Inflammatory macrophage (primary cell): ENCODE data around the gene BCO1.

Experiments used
- DNase-seq, 2 donors: peaks; one replicate each; pipeline ENCODE4 v3.0.0-alpha.2; 2020 to 2022
- total RNA-seq, 18 experiments: gene quantifications; one replicate each; lab custom pipeline; 2026; ENCODE audit warnings: mixed read lengths in 6 of 18, inconsistent platforms in 2 of 18; lab: John Stamatoyannopoulos, UW

Gene BCO1
- 0 to 0.10 (median 0) reads per million in 18 experiments for total RNA-seq

- no peak for DNase-seq
Measured at GRCh38 chr16:81238296-81239011, at the start of gene BCO1. Gene BCO1 (plus strand): TSS chr16:81238689. CDS start chr16:81238909, 220 bp downstream.

DNA sequence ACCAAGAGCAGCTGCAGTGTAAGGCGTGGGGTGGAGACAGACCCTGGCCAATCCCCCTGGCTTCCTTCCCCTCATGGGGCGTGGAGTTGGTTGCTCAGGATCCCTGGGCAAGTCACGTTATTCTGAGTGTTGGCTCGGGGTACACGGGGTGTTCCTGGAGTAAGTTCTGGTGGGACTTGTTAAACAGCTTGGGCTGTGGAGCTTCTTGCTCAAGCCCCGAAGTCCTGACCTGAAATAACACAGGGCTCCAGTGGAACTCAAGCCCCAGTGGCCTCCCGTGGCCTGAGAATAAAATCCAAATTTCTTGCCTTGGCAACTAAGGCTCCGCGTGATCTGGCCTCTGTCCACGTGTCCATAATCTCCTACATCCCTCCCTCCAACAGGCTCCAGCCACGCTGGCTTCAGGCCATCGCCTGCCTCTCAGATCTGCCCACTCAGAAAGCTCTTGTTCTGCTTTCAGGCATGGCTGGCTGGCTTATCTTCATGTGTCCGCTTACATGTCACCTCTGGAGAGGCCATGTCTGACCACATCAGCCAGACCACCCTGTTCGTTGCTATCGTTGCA, 49.3 kb upstream of the BCO1 start:
- no peak for DNase-seq

DNA sequence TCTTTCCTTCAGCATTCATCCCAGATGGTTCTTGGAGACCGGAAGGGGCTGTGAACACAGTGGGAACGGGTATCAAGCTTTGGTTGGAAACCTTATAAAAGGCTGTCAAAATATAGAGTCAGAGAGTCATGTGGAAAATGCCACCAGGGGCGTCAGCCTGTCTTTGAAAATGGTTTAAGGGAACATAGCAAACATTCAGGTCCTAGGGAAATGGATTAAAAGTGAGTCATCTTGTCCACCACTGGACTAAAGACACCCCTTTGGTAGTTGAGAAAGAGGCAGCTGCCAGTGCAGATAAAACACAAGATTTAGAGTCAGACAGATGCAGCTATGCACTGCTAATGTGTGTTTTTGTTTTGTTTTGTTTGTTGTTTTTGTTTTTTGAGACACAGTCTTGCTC, 47.8 kb upstream of the BCO1 start:
- DNase-seq = no peak

- no peak for DNase-seq
Measured at GRCh38 chr16:81195885-81196534, 42.5 kb upstream of the BCO1 start.

GRCh38 chr16:81198635-81199034, 39.9 kb upstream of the BCO1 start:
- peak in 1 of 2 donors; percentile 5 for DNase-seq

GRCh38 chr16:81201267-81201666, 37.2 kb upstream of the BCO1 start:
- no peak for DNase-seq

- DNase-seq = peak; percentile 30 to 60
Measured at GRCh38 chr16:81204798-81205680, 33.5 kb upstream of the BCO1 start.

DNA sequence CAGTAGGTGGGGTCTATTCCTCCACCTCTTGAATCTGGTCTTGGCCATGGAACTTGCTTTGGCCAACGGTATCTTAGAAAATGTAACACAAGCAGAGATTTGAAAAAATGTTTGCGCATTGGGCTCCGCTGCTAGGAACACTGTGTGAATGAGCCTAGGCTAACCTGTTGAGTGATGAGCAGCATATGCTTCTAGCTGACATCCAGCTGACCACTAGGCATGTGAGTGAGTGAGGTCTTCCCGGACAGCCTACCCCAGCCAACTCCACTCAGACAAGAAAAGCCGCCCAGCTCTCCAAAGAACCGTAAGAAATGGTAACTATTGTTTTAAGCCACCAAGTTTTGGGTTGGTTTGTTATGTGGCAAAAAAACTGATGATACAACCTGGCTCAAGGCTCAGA, 31.4 kb upstream of the BCO1 start:
- no peak for DNase-seq

DNA sequence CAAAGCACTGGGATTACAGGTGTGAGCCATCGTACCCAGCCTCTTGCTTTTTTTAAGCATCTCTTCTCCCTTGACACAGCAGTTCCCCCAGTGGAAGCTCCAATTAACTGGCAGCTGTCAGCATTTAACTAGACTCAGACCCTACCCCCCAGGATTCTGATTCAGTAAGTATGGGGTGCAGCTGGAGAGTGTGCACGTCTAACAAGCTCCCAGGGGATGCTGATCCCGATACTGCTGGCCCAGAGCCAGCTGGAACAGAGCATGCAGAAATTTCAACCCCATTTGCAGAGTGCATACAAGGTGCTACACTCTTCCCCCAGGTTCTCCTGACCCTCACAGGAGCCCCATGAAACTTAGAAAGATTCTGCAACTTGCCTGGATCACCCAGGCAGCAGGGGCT, 27.7 kb upstream of the BCO1 start:
- no peak for DNase-seq

GRCh38 chr16:81212830-81213465, 25.5 kb upstream of the BCO1 start:
- no peak for DNase-seq

GRCh38 chr16:81214745-81215166, 23.7 kb upstream of the BCO1 start:
- DNase-seq = no peak

DNA sequence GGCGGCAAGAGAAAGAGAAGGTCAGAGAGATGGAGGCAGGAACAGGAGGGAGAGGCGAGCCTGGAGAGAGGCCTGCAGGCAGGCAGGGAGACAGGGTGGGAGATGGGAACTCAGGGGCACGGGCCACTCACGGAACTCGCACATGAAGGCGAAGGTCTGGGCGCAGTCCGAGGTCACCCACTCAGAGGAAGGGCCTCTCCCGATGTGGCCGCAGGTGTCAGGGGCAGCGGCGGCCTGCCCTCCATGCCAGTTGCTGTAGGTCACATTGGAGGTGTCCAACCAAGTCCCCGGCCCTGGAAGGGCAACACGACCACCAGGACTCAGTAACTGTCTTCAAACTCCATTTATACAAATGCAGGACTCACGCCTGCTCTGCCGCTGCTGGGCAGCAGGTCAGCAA, 22.4 kb upstream of the BCO1 start:
- no peak for DNase-seq

DNA sequence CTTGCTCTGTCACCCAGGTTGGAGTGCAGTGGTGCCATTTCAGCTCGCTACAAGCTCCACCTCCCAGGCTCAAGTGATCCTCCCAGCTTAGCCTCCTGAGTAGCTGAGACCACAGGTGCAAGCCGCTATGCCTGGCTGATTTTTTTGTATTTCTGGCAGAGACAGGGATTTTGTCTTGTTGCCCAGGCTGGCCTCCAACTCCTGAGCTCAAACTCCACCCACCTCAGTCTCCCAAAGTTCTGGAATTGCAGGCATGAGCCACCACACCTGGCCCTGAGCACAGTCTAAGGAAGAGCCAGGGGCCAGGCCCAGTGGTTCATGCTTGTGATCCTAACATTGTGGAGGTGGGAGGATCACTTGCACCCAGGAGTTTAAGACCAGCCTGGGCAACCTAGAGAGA, 21.8 kb upstream of the BCO1 start:
- DNase-seq = no peak

- no peak for DNase-seq
Measured at GRCh38 chr16:81219151-81219550, 19.3 kb upstream of the BCO1 start.

- DNase-seq = no peak
Measured at GRCh38 chr16:81220349-81220748, 18.1 kb upstream of the BCO1 start.

- no peak for DNase-seq
Measured at GRCh38 chr16:81221731-81222130, 16.8 kb upstream of the BCO1 start.

DNA sequence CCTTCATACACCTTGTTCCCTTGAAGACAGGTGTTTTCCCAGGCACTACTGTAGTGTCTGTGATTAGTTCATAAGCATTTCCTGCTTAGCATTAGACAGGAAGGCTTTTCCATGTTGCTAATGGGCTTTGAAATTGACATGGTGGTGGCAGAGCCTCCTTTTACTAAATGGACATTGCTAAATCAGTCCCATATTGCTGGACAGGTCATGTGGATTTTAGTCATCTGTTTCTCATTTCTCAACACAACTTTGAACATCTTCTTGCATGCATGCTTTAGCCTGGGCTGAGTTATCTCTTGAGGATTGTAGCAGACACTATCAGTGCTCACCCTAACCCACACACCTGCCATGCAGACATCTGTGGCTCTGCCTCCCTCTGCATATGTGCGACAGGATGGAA, 13.7 kb upstream of the BCO1 start:
- DNase-seq = peak; percentile 57 to 67

- DNase-seq = peak; percentile 21 to 34
Measured at GRCh38 chr16:81225697-81226096, 12.8 kb upstream of the BCO1 start.

DNA sequence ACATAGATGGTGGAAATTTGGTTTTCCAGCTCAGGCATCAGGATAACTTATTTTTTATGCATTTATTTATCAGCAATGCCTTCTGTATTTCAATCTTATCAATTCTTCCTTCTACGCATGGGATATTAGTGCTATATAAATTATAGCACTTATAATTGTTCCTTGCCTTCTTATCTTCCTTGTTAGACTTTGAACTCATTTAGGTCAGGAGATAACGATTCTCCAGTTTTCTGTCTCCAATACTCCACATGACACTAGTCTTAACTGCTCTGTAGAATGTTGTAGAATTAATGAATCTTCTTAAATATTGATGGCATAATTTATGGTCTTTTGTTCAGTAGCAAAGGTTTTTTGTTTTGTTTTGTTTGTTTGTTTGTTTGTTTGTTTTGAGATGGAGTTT, 10.7 kb upstream of the BCO1 start:
- no peak for DNase-seq

- DNase-seq = no peak
Measured at GRCh38 chr16:81229811-81230210, 8.7 kb upstream of the BCO1 start.

- no peak for DNase-seq
Measured at GRCh38 chr16:81231014-81231413, 7.5 kb upstream of the BCO1 start.

DNA sequence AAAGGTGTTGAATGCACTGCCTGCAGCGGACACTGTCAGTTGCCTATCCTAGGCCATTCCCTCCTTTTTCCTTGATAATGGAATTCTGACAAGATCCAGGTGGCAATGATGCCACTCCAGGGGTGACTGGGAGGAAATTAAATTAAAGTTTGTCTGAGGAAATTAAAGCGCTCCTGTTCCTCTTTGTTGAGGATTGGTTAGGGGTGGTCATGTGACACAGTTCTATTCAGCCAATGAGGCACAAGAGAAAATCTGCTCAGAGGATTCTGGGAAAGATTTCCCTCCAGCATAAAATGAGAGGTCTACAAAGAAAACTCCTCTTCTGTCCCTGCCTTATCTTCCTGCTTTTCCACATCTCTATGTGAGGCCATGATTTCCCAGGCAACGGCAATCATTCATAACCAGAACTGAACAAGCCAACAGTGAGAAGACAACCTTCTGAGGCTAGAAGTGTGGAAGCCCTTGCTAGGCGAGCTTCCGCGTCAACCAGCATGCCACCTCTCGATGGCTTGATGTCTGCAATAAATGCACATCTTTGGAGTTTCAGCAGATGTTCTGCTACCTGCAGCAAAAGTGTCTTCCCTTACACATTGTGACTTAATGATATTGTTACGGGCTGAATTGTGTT, 5.6 kb upstream of the BCO1 start:
- DNase-seq = no peak
